CD4-positive, alpha-beta T cell treated with Interleukin-4 for 1 hour (primary cell): ENCODE data around the gene CALCR.

Source experiments
- DNase-seq, 2 donors: peaks; one replicate each; pipeline ENCODE4 v3.0.0-alpha.2; 2020 to 2022

Gene CALCR

DNA sequence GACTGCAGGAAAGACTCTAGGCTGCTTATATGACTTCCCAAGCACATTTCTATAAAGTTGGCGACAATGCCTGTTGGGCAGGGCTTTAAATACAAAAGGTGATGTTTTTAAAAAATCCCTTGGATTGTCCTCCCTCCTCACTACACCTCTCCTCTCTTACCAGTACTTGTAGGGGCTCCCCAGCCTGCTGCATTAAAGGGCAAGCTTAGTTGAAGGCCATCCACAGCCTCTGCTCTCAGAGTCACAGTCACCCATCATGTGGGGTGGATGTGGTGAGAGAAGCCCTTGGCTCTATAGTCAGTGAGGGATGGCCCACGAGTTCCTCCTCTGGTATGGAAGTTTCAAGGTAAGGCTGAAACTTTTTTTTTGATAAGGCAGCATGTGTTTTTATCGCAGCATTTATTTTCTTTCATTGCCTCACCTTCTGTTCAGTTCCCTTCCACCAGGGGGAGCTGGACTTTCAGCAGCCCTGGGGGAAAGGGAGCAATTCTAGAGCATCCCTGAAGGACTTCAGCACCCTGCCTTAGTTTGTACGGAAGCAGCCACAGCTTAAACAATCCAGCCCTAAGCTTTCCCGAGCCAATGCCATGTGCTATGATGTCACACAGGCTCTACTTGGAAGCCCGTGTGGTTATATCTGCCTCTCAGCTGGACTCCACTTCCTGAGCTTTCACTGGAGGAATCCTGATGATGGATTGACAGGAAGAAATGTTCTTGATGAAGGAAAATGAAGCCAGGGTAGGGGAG lies 131.9 kb downstream of the CALCR start:
- peak in 1 of 2 donors; percentile 25 for DNase-seq

DNA sequence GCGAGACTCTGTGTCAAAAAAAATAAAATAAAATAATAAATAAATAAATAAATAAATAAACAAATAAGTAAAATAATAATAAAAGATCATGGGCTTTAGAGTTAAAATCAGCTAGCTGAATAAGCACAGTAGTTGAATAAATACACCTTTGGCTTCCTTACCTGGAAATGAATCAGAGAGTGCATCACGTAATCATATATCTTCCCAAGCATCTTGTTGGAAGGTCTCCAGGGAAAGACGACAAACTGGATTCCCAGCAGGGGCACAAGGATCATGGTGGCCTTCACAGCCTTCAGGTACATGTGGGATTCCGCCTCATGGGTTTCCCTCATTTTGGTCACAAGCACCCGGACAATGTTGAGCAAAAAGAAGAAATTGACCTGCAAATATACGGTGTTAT lies 138.7 kb downstream of the CALCR start:
- no peak for DNase-seq

- DNase-seq, result no peak
Measured at GRCh38 chr7:93432130-93432529, 142.4 kb downstream of the CALCR start.

DNA sequence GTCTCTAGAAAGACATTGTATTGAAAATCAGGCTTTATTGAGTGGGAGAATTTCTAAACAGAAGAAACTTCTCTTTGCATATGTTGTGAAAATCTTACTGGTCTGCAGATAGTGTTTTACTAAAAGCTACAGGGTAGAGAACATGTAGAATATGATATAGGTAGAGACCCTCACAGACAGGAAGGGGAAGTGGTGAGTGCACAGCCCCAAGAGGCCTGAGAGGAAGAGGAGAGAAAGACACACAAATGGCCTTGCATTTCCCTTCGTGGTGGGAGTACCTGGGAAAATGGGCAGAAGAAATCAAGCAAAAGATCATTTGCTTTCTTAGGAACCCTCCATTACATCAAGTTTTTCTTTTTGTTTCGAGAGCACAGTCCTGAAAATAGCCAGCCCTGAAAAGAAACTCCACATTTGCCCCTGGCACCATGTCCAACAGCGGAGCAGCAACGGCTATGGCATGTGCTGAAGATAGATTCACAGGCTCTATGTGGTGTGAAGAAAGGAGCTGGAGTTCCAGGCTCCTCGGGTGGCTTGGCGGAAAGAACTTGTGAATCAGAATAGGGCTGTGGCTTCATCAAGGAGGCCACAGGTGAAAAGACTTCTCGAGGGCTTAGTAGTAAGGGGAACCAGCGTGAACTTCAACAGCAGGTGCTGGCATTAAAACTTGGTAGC lies 143.5 kb downstream of the CALCR start:
- DNase-seq, result no peak

GRCh38 chr7:93429563-93429962 lies 145.0 kb downstream of the CALCR start:
- no peak for DNase-seq

GRCh38 chr7:93427107-93427506 lies 147.4 kb downstream of the CALCR start:
- no peak for DNase-seq

GRCh38 chr7:93426155-93426696 lies 148.3 kb downstream of the CALCR start:
- DNase-seq, result no peak

DNA sequence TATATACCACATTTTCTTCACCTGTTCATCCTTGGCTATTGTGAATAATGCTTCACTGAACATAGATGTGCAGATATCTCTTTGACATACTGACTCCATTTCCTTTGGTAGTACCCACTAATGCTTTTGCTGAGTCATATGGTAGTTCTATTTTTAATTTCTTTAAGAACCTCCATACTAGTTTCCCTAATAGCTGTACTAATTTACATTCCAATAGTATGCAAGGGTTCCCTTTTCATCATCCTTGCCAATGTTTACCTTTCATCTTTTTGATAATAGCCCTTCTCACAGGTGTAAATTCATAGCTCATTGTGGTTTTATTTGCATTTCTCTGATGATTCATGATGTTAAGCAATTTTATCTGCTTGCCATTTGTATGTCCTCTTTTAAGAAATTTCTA lies 159.9 kb downstream of the CALCR start:
- no peak for DNase-seq

GRCh38 chr7:93409324-93409723 lies 165.2 kb downstream of the CALCR start:
- DNase-seq, result no peak

GRCh38 chr7:93407239-93407638 lies 167.3 kb downstream of the CALCR start:
- no peak for DNase-seq

DNA sequence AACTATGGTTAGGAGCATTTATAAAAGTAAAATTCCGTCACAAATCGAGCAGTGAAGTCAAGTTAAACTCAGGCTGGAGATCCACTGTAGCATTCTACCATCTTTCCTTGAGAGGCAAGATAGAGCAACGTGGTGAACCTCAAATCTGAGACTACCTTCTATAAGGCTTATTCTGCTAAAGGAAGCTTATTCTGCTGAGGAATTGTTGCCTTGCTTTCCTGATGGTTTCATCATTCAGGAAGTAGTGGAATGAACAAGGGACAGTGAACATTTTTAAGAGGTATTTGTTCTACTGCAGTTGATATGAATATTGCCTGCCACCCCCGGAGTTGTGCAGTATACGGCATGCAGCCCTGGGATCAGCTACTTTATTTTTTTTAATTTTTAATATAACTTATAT lies 171.6 kb downstream of the CALCR start:
- no peak for DNase-seq

DNA sequence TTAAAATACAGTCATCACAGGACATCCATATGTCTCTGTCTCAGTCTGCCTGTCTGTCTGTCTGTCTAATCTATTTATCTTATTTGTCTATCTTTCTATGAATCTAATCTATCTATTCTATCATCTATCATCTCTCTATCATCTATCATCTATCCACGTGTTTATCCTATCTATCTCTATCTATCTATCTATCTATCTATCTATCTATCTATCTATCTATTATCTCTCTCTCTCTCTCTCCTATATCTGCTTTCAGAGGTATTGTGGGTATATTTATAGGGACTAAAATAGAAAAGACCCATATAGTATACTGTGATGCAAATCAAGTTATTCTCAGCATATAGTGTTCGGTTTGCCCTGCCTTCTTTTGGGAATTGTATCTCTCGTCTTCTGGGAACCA lies 174.9 kb downstream of the CALCR start:
- DNase-seq, result no peak

DNA sequence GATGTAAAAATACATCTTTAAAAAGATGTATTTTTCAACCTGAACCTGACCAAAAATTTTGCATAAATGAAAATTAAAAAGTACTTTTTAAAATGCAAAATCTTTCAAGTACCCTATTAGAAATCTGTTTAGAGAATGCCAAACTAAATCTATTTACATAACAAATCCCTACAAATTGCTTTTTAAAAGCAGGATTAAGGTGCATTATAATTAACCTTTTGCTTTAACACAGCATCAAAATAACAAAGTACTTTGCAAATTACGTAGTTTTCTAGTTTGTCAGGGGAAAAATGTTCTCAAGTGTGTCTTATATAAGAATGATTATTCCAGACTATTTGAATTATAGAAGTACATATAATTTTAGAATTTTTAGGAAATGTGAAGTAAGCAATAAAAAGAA lies 181.5 kb downstream of the CALCR start:
- DNase-seq, result no peak

GRCh38 chr7:93390660-93391059 lies 183.9 kb downstream of the CALCR start:
- no peak for DNase-seq

DNA sequence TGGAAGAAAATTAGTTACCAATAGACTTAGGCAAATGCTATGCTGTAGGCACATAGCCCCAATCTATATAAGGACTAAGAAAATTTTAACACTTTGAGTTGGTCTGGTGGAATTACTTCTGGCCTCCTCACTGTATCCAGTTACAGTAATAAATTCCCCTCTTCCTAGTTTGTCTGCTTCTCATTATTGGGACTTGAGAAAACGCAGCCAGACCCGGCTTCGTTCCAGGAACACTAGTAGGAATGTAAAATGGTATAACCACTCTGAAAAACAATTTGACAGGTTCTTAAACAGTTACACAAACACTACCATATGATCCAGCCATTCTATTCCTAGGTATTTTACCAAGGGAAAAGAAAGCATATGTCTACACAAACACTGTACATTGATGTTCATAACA lies 192.2 kb downstream of the CALCR start:
- no peak for DNase-seq

- DNase-seq, result no peak
Measured at GRCh38 chr7:93378131-93378760, 196.3 kb downstream of the CALCR start.

GRCh38 chr7:93375603-93376002 lies 198.9 kb downstream of the CALCR start:
- no peak for DNase-seq
